Measurements from ENCODE around the gene S100A7A.

GRCh38 chr1:153397051-153397923, 19.0 kb upstream of the S100A7A start:
- no peak for TF ChIP-seq CTCF (IDR thresholded peaks at IDR 0.05; ENCODE audit: insufficient read depth, low read depth, low read length)
- no peak for TF ChIP-seq EZH2 (IDR thresholded peaks at IDR 0.05; ENCODE audit: insufficient read depth, low read length)
